Trophoblast cell (in vitro differentiated cells and primary cell): ENCODE results near the gene MAGI2.

Source experiments
- DNase-seq, 2 donors: peaks; one replicate each; pipeline ENCODE4 v3.0.0-alpha.2; 2016
- H2AFZ ChIP-seq: 2 replicates; pipeline ENCODE4 v1.6.1; 2013; ENCODE audit warnings: low read length, moderate library complexity, mild to moderate bottlenecking; ENCODE audit not compliant: insufficient read depth, poor library complexity
- H2AK5ac ChIP-seq: 2 replicates; pipeline ENCODE4 v1.6.1; 2013; ENCODE audit warnings: mild to moderate bottlenecking, low read length
- H2BK120ac ChIP-seq: 2 replicates; pipeline ENCODE4 v1.6.1; 2013; ENCODE audit warnings: low read length, mild to moderate bottlenecking, moderate library complexity; ENCODE audit not compliant: insufficient read depth, poor library complexity
- H2BK12ac ChIP-seq: 2 replicates; pipeline ENCODE4 v1.6.1; 2013; ENCODE audit warnings: mild to moderate bottlenecking, low read length, moderate library complexity
- H2BK5ac ChIP-seq: 2 replicates; pipeline ENCODE4 v1.6.1; 2013; ENCODE audit warnings: low read length, low read depth, moderate library complexity, mild to moderate bottlenecking; ENCODE audit not compliant: poor library complexity
- H3K14ac ChIP-seq: 2 replicates; pipeline ENCODE4 v1.6.1; 2013; ENCODE audit warnings: mild to moderate bottlenecking, low read length
- H3K18ac ChIP-seq: 2 replicates; pipeline ENCODE4 v1.6.1; 2013; ENCODE audit warnings: mild to moderate bottlenecking, low read length
- H3K23ac ChIP-seq: 2 replicates; pipeline ENCODE4 v1.6.1; 2013; ENCODE audit warnings: low read length
- H3K27ac ChIP-seq: 2 replicates; pipeline ENCODE4 v1.5.1; 2013; ENCODE audit warnings: low read depth, mild to moderate bottlenecking, inconsistent platforms, low read length, moderate library complexity
- H3K27me3 ChIP-seq: 2 replicates; pipeline ENCODE4 v1.6.1; 2013; ENCODE audit warnings: inconsistent platforms, mild to moderate bottlenecking, low read length, moderate library complexity; ENCODE audit not compliant: insufficient read depth
- H3K36me3 ChIP-seq, 2 experiments: 1 replicate in 1 of 2; 2 replicates in 1 of 2; pipeline ENCODE4 v1.6.1; 2013; ENCODE audit warnings: low read length in 2 of 2, mild to moderate bottlenecking in 2 of 2, moderate library complexity in 1 of 2; ENCODE audit not compliant: insufficient read depth in 2 of 2, control insufficient read depth in 1 of 2
- H3K4ac ChIP-seq: 2 replicates; pipeline ENCODE4 v1.6.1; 2013; ENCODE audit warnings: low read depth, mild to moderate bottlenecking, low read length, moderate library complexity
- H3K4me1 ChIP-seq, 2 experiments: 1 replicate in 1 of 2; 2 replicates in 1 of 2; pipeline ENCODE4 v1.6.1; 2013; ENCODE audit warnings: low read length in 2 of 2, mild to moderate bottlenecking in 2 of 2, moderate library complexity in 1 of 2; ENCODE audit not compliant: insufficient read depth in 2 of 2, control insufficient read depth in 1 of 2
- H3K4me2 ChIP-seq: 2 replicates; pipeline ENCODE4 v1.6.1; 2013; ENCODE audit warnings: inconsistent platforms, mild to moderate bottlenecking, low read length, moderate library complexity
- H3K4me3 ChIP-seq: 2 replicates; pipeline ENCODE4 v1.5.1; 2013; ENCODE audit warnings: mild to moderate bottlenecking, low read depth, low read length, inconsistent platforms
- H3K79me1 ChIP-seq: one replicate; pipeline ENCODE4 v1.6.1; 2013; ENCODE audit warnings: low read length
- H3K79me2 ChIP-seq: 2 replicates; pipeline ENCODE4 v1.6.1; 2013; ENCODE audit warnings: low read length, mild to moderate bottlenecking; ENCODE audit not compliant: control insufficient read depth, insufficient read depth, poor library complexity
- H3K9ac ChIP-seq: 2 replicates; pipeline ENCODE4 v1.6.1; 2013; ENCODE audit warnings: mild to moderate bottlenecking, low read length
- H3K9me3 ChIP-seq: 2 replicates; pipeline ENCODE4 v1.6.1; 2013; ENCODE audit warnings: low read depth, mild to moderate bottlenecking, control low read depth, inconsistent platforms, low read length; ENCODE audit not compliant: insufficient read depth
- H4K12ac ChIP-seq: 2 replicates; pipeline ENCODE4 v1.6.1; 2013; ENCODE audit warnings: low read depth, mild to moderate bottlenecking, low read length, moderate library complexity
- H4K8ac ChIP-seq: 2 replicates; pipeline ENCODE4 v1.6.1; 2013; ENCODE audit warnings: low read depth, mild to moderate bottlenecking, low read length, moderate library complexity
- H4K91ac ChIP-seq: one replicate; pipeline ENCODE4 v1.6.1; 2013; ENCODE audit warnings: low read depth, mild to moderate bottlenecking, low read length, moderate library complexity
- WGBS: extraction: QIAGEN DNeasy Blood & Tissue Kit; methylation state at CpG from one replicate; pipeline ENCODE4 v1.1.7; 2013; ENCODE audit warnings: missing lambda C conversion rate; ENCODE audit not compliant: insufficient read length, insufficient coverage; ENCODE audit errors: extremely low coverage; 5-methylcytosine and 5-hydroxymethylcytosine counted together

Gene MAGI2

GRCh38 chr7:78939669-78940068, 513.8 kb downstream of the MAGI2 start:
- H3K14ac ChIP-seq, result no peak overlapping the region
- no peak overlapping the region for H3K4me2 ChIP-seq
- H3K23ac ChIP-seq, result no peak overlapping the region
- H2AK5ac ChIP-seq, result no peak overlapping the region
- H2AFZ ChIP-seq, result no peak overlapping the region
- no peak overlapping the region for H3K4ac ChIP-seq
- no peak overlapping the region for H3K4me3 ChIP-seq
- H2BK5ac ChIP-seq, result no peak overlapping the region
- H3K9ac ChIP-seq, result no peak overlapping the region
- no peak overlapping the region for H4K8ac ChIP-seq
- no peaks in the 10 kb centered on the region for H3K79me1 ChIP-seq
- no peak overlapping the region for H2BK120ac ChIP-seq
- H3K27me3 ChIP-seq, result no peaks in the 10 kb centered on the region
- H2BK12ac ChIP-seq, result no peak overlapping the region
- H3K36me3 ChIP-seq, result no peaks in the 10 kb centered on the region
- no peak overlapping the region for H4K91ac ChIP-seq
- no peaks in the 10 kb centered on the region for H3K9me3 ChIP-seq
- no CpG with 5 or more reads among the region's 4 CpGs for WGBS
- no peak overlapping the region for H4K12ac ChIP-seq
- DNase-seq, result no peak
- no peak overlapping the region for H3K18ac ChIP-seq
- H3K27ac ChIP-seq, result no peak overlapping the region
- H3K79me2 ChIP-seq, result no peaks in the 10 kb centered on the region
- H3K4me1 ChIP-seq, result no peaks in the 10 kb centered on the region

GRCh38 chr7:78924581-78924980, 528.9 kb downstream of the MAGI2 start:
- H3K9ac ChIP-seq, result no peak overlapping the region
- H2AFZ ChIP-seq, result no peak overlapping the region
- no peaks in the 10 kb centered on the region for H3K4me1 ChIP-seq
- H2BK12ac ChIP-seq, result no peak overlapping the region
- no peak overlapping the region for H2BK120ac ChIP-seq
- H3K27ac ChIP-seq, result no peak overlapping the region
- no peak overlapping the region for H2AK5ac ChIP-seq
- H3K4ac ChIP-seq, result no peak overlapping the region
- H4K8ac ChIP-seq, result no peak overlapping the region
- H4K12ac ChIP-seq, result no peak overlapping the region
- no peaks in the 10 kb centered on the region for H3K36me3 ChIP-seq
- H3K4me3 ChIP-seq, result no peak overlapping the region
- H3K9me3 ChIP-seq, result no peaks in the 10 kb centered on the region
- no peak overlapping the region for H3K18ac ChIP-seq
- no CpG with 5 or more reads among the region's 2 CpGs for WGBS
- no peak overlapping the region for H3K4me2 ChIP-seq
- H4K91ac ChIP-seq, result no peak overlapping the region
- H3K14ac ChIP-seq, result no peak overlapping the region
- H3K79me2 ChIP-seq, result no peaks in the 10 kb centered on the region
- DNase-seq, result peak; percentile 6 to 71
- no peak overlapping the region for H3K23ac ChIP-seq
- H3K27me3 ChIP-seq, result no peaks in the 10 kb centered on the region
- H3K79me1 ChIP-seq, result no peaks in the 10 kb centered on the region
- no peak overlapping the region for H2BK5ac ChIP-seq

- Histone ChIP-seq H2AFZ (no peak overlapping the region), H4K12ac (no peak overlapping the region), H2BK5ac (no peak overlapping the region)
Measured at GRCh38 chr7:78912781-78913180, 540.7 kb downstream of the MAGI2 start.

GRCh38 chr7:78906735-78907134, 546.7 kb downstream of the MAGI2 start:
- Histone ChIP-seq H4K8ac (no peak overlapping the region), H3K14ac (no peak overlapping the region), H2BK120ac (no peak overlapping the region), H3K27ac (no peak overlapping the region), H3K4ac (no peak overlapping the region), H2AFZ (no peak overlapping the region), H3K27me3 (no peaks in the 10 kb centered on the region), H3K9me3 (no peaks in the 10 kb centered on the region), H2BK5ac (no peak overlapping the region), H3K4me1 (no peaks in the 10 kb centered on the region), H4K91ac (no peak overlapping the region), H3K23ac (no peak overlapping the region), H3K79me2 (no peaks in the 10 kb centered on the region), H3K36me3 (no peaks in the 10 kb centered on the region), H3K4me3 (no peak overlapping the region), H3K4me2 (no peak overlapping the region), H3K18ac (no peak overlapping the region), H2AK5ac (no peak overlapping the region), H2BK12ac (no peak overlapping the region), H4K12ac (no peak overlapping the region), H3K79me1 (no peaks in the 10 kb centered on the region), H3K9ac (no peak overlapping the region)
- no peak for DNase-seq
- WGBS, result no CpG with 5 or more reads among the region's 1 CpG

More at GRCh38 chr7:78912781-78913180, 540.7 kb downstream of the MAGI2 start:
- H2BK12ac ChIP-seq, result no peak overlapping the region
- H2BK120ac ChIP-seq, result no peak overlapping the region
- H3K4me2 ChIP-seq, result no peak overlapping the region
- H3K4me1 ChIP-seq, result no peaks in the 10 kb centered on the region
- H3K23ac ChIP-seq, result no peak overlapping the region
- H3K14ac ChIP-seq, result no peak overlapping the region
- no peak overlapping the region for H2AK5ac ChIP-seq
- H3K18ac ChIP-seq, result no peak overlapping the region
- no peaks in the 10 kb centered on the region for H3K9me3 ChIP-seq
- no peak overlapping the region for H3K4me3 ChIP-seq
- H3K79me2 ChIP-seq, result no peaks in the 10 kb centered on the region
- H3K27ac ChIP-seq, result no peak overlapping the region
- no peak overlapping the region for H3K9ac ChIP-seq
- H3K27me3 ChIP-seq, result no peaks in the 10 kb centered on the region
- H3K36me3 ChIP-seq, result no peaks in the 10 kb centered on the region
- no peak overlapping the region for H4K91ac ChIP-seq
- no peak for DNase-seq
- H3K4ac ChIP-seq, result no peak overlapping the region
- no peak overlapping the region for H4K8ac ChIP-seq
- H3K79me1 ChIP-seq, result no peaks in the 10 kb centered on the region

- Histone ChIP-seq H3K23ac (no peak overlapping the region), H3K4me1 (no peaks in the 10 kb centered on the region), H3K79me2 (no peaks in the 10 kb centered on the region), H3K4me3 (no peak overlapping the region), H3K36me3 (no peaks in the 10 kb centered on the region), H4K12ac (no peak overlapping the region), H3K14ac (no peak overlapping the region), H4K91ac (no peak overlapping the region), H2AK5ac (no peak overlapping the region), H2BK120ac (no peak overlapping the region), H4K8ac (no peak overlapping the region), H3K4ac (no peak overlapping the region), H3K27ac (no peak overlapping the region), H3K4me2 (no peak overlapping the region), H3K9ac (no peak overlapping the region), H3K18ac (no peak overlapping the region), H3K27me3 (no peaks in the 10 kb centered on the region), H2BK5ac (no peak overlapping the region), H2BK12ac (no peak overlapping the region), H3K79me1 (no peaks in the 10 kb centered on the region), H3K9me3 (no peaks in the 10 kb centered on the region), H2AFZ (no peak overlapping the region)
- DNase-seq, result no peak
Measured at GRCh38 chr7:78905436-78905835, 548.0 kb downstream of the MAGI2 start.
